Mesodermal cell (in vitro differentiated cells): ENCODE data around the gene C16orf92.

Experiments used
- H3K27ac ChIP-seq: 2 replicates; pipeline ENCODE4 v1.7.0; 2013; ENCODE audit warnings: mild to moderate bottlenecking, low read depth, low read length, moderate library complexity; ENCODE audit not compliant: severe bottlenecking
- H3K36me3 ChIP-seq: 2 replicates; pipeline ENCODE4 v1.7.1; 2013; ENCODE audit warnings: mild to moderate bottlenecking, low read length, moderate library complexity; ENCODE audit not compliant: control insufficient read depth, insufficient read depth
- H3K4me1 ChIP-seq: one replicate; pipeline ENCODE4 v1.7.1; 2013; ENCODE audit warnings: mild to moderate bottlenecking, low read length; ENCODE audit not compliant: insufficient read depth, control insufficient read depth, poor library complexity, severe bottlenecking
- H3K4me3 ChIP-seq: 2 replicates; pipeline ENCODE4 v1.7.0; 2013; ENCODE audit warnings: low read length, control low read depth, mild to moderate bottlenecking; ENCODE audit not compliant: insufficient read depth, poor library complexity, severe bottlenecking; ENCODE audit errors: extremely low read depth
- H3K9me3 ChIP-seq: 2 replicates; pipeline ENCODE4 v1.7.1; 2013; ENCODE audit warnings: mild to moderate bottlenecking, low read length, moderate library complexity; ENCODE audit not compliant: control insufficient read depth
- WGBS, 2 experiments: methylation state at CpG; one replicate each; pipeline ENCODE4 v1.1.5; 2013; ENCODE audit warnings: missing lambda C conversion rate in 2 of 2; ENCODE audit not compliant: insufficient coverage in 2 of 2; 5-methylcytosine and 5-hydroxymethylcytosine counted together

The C16orf92 gene

GRCh38 chr16:30046588-30046987 lies 23.6 kb downstream of the C16orf92 start:
- Histone ChIP-seq H3K4me3 (no peak overlapping the region), H3K9me3 (no peaks in the 10 kb centered on the region), H3K27ac (no peak overlapping the region), H3K36me3 (no peaks in the 10 kb centered on the region), H3K4me1 (peaks cover 12% of the 10 kb centered on the region)
- WGBS, 2 experiments = no CpG with 5 or more reads among the region's 1 CpG

GRCh38 chr16:30049871-30050270 lies 26.9 kb downstream of the C16orf92 start:
- peaks cover 24% of the 10 kb centered on the region for H3K4me1 ChIP-seq
- H3K9me3 ChIP-seq = no peaks in the 10 kb centered on the region
- no peak overlapping the region for H3K27ac ChIP-seq
- H3K4me3 ChIP-seq = no peak overlapping the region
- WGBS, 2 experiments = 93 to 95% methylated on average over 7 of the region's 8 CpGs
- no peaks in the 10 kb centered on the region for H3K36me3 ChIP-seq

GRCh38 chr16:30051518-30051917 lies 28.5 kb downstream of the C16orf92 start:
- Histone ChIP-seq H3K36me3 (peaks cover 8% of the 10 kb centered on the region), H3K27ac (peak overlapping the region; percentile 89), H3K4me3 (no peak overlapping the region), H3K4me1 (peaks cover 27% of the 10 kb centered on the region), H3K9me3 (no peaks in the 10 kb centered on the region)
- WGBS, 2 experiments = 60 to 79% methylated on average over 3 of the region's 3 CpGs

GRCh38 chr16:30052671-30053372 lies 29.8 kb downstream of the C16orf92 start:
- Histone ChIP-seq H3K9me3 (no peaks in the 10 kb centered on the region), H3K27ac (peak overlapping the region; percentile 93), H3K4me3 (peak overlapping the region; percentile 88), H3K4me1 (peaks cover 27% of the 10 kb centered on the region), H3K36me3 (peaks cover 14% of the 10 kb centered on the region)
- WGBS, 2 experiments = 4 to 5% methylated on average over 18 to 23 of the region's 58 CpGs

- H3K4me1 ChIP-seq = peaks cover 27% of the 10 kb centered on the region
- 17 to 20% methylated on average over 13 to 15 of the region's 19 CpGs for WGBS, 2 experiments
- peak overlapping the region; percentile 93 for H3K27ac ChIP-seq
- H3K4me3 ChIP-seq = peak overlapping the region; percentile 88
- peaks cover 17% of the 10 kb centered on the region for H3K36me3 ChIP-seq
- H3K9me3 ChIP-seq = no peaks in the 10 kb centered on the region
Observed at GRCh38 chr16:30053376-30054015, 30.5 kb downstream of the C16orf92 start.

- H3K36me3 ChIP-seq = peaks cover 24% of the 10 kb centered on the region
- WGBS, 2 experiments = 75 to 76% methylated on average over 8 of the region's 8 CpGs
- H3K27ac ChIP-seq = no peak overlapping the region
- peak overlapping the region; percentile 88 for H3K4me3 ChIP-seq
- H3K9me3 ChIP-seq = no peaks in the 10 kb centered on the region
- peaks cover 22% of the 10 kb centered on the region for H3K4me1 ChIP-seq
Observed at GRCh38 chr16:30054451-30054850, 31.5 kb downstream of the C16orf92 start.

- Histone ChIP-seq H3K36me3 (peaks cover 30% of the 10 kb centered on the region), H3K9me3 (no peaks in the 10 kb centered on the region), H3K4me3 (peak overlapping the region; percentile 8), H3K4me1 (peaks cover 22% of the 10 kb centered on the region), H3K27ac (no peak overlapping the region)
- 24 to 30% methylated on average over 8 to 9 of the region's 10 CpGs for WGBS, 2 experiments
Observed at GRCh38 chr16:30054959-30055553, 32.1 kb downstream of the C16orf92 start.

GRCh38 chr16:30060346-30060745 lies 37.3 kb downstream of the C16orf92 start:
- WGBS, 2 experiments = 100% methylated on average over 4 of the region's 4 CpGs
- peaks cover 9% of the 10 kb centered on the region for H3K4me1 ChIP-seq
- H3K27ac ChIP-seq = no peak overlapping the region
- peaks cover 40% of the 10 kb centered on the region for H3K36me3 ChIP-seq
- H3K9me3 ChIP-seq = no peaks in the 10 kb centered on the region
- H3K4me3 ChIP-seq = no peak overlapping the region

- H3K27ac ChIP-seq = no peak overlapping the region
- peaks cover 9% of the 10 kb centered on the region for H3K4me1 ChIP-seq
- WGBS, 2 experiments = 82 to 92% methylated on average over 2 of the region's 2 CpGs
- no peaks in the 10 kb centered on the region for H3K9me3 ChIP-seq
- no peak overlapping the region for H3K4me3 ChIP-seq
- H3K36me3 ChIP-seq = peaks cover 40% of the 10 kb centered on the region
Observed at GRCh38 chr16:30060836-30061554, 38.0 kb downstream of the C16orf92 start.

- Histone ChIP-seq H3K4me1 (peaks cover 18% of the 10 kb centered on the region), H3K9me3 (no peaks in the 10 kb centered on the region), H3K36me3 (peaks cover 45% of the 10 kb centered on the region), H3K27ac (peak overlapping the region; percentile 99), H3K4me3 (peak overlapping the region; percentile 97)
- 60 to 62% methylated on average over 7 to 11 of the region's 12 CpGs for WGBS, 2 experiments
Observed at GRCh38 chr16:30063278-30063892, 40.4 kb downstream of the C16orf92 start.
